GM12891 (cell line): ENCODE data around the gene REXO5.
"Not testable (repeated sequence)": the region's sequence is repeated elsewhere in the genome, so short reads cannot be mapped to it uniquely, and the experiment has no call there.

ENCODE experiments used
- POLR2A ChIP-seq: IDR thresholded peaks from 2 replicates; pipeline ENCODE4 v1.6.1; 2011; ENCODE audit warnings: low read depth, low read length, control low read depth
- POLR2AphosphoS5 ChIP-seq: IDR thresholded peaks from 2 replicates; pipeline ENCODE4 v1.6.1; 2011; ENCODE audit warnings: low read depth, low read length, control low read depth
- SPI1 ChIP-seq: IDR thresholded peaks from 2 replicates; pipeline ENCODE4 v1.6.1; 2011; ENCODE audit warnings: low read depth, low read length, control low read depth
- TAF1 ChIP-seq: IDR thresholded peaks from 2 replicates; pipeline ENCODE4 v1.6.1; 2011; ENCODE audit warnings: low read depth, low read length, control low read depth

- not testable (repeated sequence) for TF ChIP-seq TAF1, POLR2AphosphoS5, POLR2A, SPI1
These were observed 58.0 kb downstream of the REXO5 start for GRCh38 chr16:20864376-20864775.
